ENCODE results near the gene KLC4. TPM values are rescaled to one million over a fixed set of nuclear protein-coding genes. Genes with fewer than 3 reads are reported as not detected.

The KLC4 gene
- total RNA-seq, 2 experiments from 2014 or later, result 16.4 to 22.5 TPM

DNA sequence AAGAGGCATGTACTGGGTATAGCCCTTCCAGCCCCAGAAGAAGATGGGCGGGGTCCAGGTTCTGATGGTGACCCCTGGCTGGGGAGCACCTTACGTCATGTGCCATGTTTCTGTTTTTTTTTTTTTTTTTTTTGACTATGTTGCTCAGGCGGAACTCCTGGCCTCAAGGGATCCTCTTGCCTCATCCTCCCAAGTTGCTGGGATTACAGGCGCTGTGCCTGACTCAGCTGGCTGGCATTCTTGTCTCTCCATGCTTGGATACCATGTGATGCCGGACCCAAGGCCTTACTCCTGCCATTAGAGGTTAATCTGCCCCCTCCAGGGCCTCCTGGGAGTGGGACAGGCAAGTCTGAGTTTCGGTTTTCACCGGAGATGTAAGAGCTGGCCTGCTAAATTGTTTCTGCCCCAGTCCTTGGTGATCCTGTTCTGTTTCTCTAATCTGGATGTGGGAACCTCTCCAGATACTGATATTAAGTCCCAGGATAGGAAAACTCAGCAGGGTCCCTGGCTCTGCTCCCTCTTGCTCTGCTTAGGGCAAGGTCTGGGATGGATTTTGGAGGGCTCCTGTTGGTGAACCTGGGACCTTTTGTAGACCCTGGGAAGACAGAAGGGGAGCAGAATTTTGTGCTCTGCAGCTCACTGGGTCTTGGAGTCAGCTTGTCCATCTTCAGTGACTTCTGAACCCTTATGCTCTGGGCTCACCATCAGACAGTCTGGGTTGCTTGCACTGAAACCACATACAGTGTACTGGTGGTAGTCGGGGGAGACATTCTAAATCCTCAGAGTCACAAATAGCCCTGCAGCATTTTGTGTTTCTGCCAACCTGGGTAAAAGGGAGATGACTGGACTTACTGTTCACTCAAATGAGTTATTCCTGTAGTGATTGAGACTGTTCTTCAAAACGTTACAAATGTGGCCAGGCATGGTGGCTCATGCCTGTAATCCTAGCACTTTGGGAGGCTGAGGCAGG lies 61.8 kb downstream of the KLC4 start:
- no peak for DNase-seq (ENCODE audit: low spot score)
- ChIA-PET CTCF (ENCODE audit: unreplicated experiment) (no interaction called here), POLR2A (no interaction called here)
- no peak overlapping the region for H3K4me3 ChIP-seq (ENCODE audit: low read depth, low read length, poor library complexity, severe bottlenecking)
- H2AFZ ChIP-seq (ENCODE audit: low read length), result no peak overlapping the region
- no peaks in the 10 kb centered on the region for H4K20me1 ChIP-seq (ENCODE audit: insufficient read depth, low read length)
- no peaks in the 10 kb centered on the region for H3K36me3 ChIP-seq (ENCODE audit: insufficient read depth, low read length)
- no peaks in the 10 kb centered on the region for H3K4me1 ChIP-seq (ENCODE audit: insufficient read depth, low read length, poor library complexity, severe bottlenecking)
- intact Hi-C loops (cut with micrococcal nuclease; ENCODE audit: unreplicated experiment), result no loop called here
- no peaks in the 10 kb centered on the region for H3K9me2 ChIP-seq (ENCODE audit: insufficient read depth, low read length)
- no peaks in the 10 kb centered on the region for H3K79me2 ChIP-seq (ENCODE audit: insufficient read depth, low read depth, low read length)
- TF ChIP-seq, protein P1, sequence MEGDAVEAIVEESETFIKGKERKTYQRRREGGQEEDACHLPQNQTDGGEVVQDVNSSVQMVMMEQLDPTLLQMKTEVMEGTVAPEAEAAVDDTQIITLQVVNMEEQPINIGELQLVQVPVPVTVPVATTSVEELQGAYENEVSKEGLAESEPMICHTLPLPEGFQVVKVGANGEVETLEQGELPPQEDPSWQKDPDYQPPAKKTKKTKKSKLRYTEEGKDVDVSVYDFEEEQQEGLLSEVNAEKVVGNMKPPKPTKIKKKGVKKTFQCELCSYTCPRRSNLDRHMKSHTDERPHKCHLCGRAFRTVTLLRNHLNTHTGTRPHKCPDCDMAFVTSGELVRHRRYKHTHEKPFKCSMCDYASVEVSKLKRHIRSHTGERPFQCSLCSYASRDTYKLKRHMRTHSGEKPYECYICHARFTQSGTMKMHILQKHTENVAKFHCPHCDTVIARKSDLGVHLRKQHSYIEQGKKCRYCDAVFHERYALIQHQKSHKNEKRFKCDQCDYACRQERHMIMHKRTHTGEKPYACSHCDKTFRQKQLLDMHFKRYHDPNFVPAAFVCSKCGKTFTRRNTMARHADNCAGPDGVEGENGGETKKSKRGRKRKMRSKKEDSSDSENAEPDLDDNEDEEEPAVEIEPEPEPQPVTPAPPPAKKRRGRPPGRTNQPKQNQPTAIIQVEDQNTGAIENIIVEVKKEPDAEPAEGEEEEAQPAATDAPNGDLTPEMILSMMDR (conservative IDR thresholded peaks at IDR 0.05; ENCODE audit: low read length), result no peak
- TF ChIP-seq EZH2phosphoT487 (IDR thresholded peaks at IDR 0.05; ENCODE audit: borderline replicate concordance, low read depth, low read length), result no peak
- BruUV-seq (replicated peaks), result no TSS peak
- H3K4me2 ChIP-seq (ENCODE audit: low read length), result no peak overlapping the region
- no peaks in the 10 kb centered on the region for H3K9me3 ChIP-seq (ENCODE audit: low read length)
- H3K27ac ChIP-seq (ENCODE audit: low read depth, low read length, poor library complexity, severe bottlenecking), result no peak overlapping the region

DNA sequence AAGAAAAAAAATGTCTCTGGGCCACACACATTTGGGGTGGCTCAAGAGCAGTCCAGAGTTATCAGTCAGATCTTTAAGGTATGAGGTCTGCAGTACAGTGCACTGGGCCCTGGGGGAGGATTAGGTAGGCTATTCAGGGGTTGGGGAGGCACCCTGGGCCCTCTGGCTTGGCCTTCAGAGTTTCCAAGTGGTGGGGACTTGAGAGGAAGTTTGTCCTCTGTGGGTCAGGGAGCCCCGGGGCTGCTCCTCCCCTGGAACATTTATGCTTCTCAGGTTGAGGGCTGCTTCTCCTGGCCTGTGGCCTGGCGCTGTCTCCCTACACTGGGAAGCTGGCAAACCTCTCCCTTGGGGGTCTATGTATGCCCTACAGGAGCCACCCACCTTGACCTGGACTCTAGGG lies 62.7 kb downstream of the KLC4 start:
- intact Hi-C loops (cut with micrococcal nuclease; ENCODE audit: unreplicated experiment), result no loop called here
- H3K4me3 ChIP-seq (ENCODE audit: low read depth, low read length, poor library complexity, severe bottlenecking), result no peak overlapping the region
- no peak for DNase-seq (ENCODE audit: low spot score)
- H3K36me3 ChIP-seq (ENCODE audit: insufficient read depth, low read length), result no peaks in the 10 kb centered on the region
- ChIA-PET POLR2A (no interaction called here), CTCF (ENCODE audit: unreplicated experiment) (no interaction called here)
- H3K27ac ChIP-seq (ENCODE audit: low read depth, low read length, poor library complexity, severe bottlenecking), result no peak overlapping the region
- BruUV-seq (replicated peaks), result no TSS peak
- H3K9me3 ChIP-seq (ENCODE audit: low read length), result no peaks in the 10 kb centered on the region
- no peaks in the 10 kb centered on the region for H3K79me2 ChIP-seq (ENCODE audit: insufficient read depth, low read depth, low read length)
- no peak for TF ChIP-seq EZH2phosphoT487 (IDR thresholded peaks at IDR 0.05; ENCODE audit: borderline replicate concordance, low read depth, low read length)
- TF ChIP-seq, protein P1 (conservative IDR thresholded peaks at IDR 0.05; ENCODE audit: low read length), result no peak
- no peaks in the 10 kb centered on the region for H3K9me2 ChIP-seq (ENCODE audit: insufficient read depth, low read length)
- no peaks in the 10 kb centered on the region for H3K4me1 ChIP-seq (ENCODE audit: insufficient read depth, low read length, poor library complexity, severe bottlenecking)
- no peak overlapping the region for H2AFZ ChIP-seq (ENCODE audit: low read length)
- no peaks in the 10 kb centered on the region for H4K20me1 ChIP-seq (ENCODE audit: insufficient read depth, low read length)
- H3K4me2 ChIP-seq (ENCODE audit: low read length), result no peak overlapping the region

Measured in OCI-LY7 (cell line).